ENCODE measurements around the gene DAZAP1. TPM values are rescaled to one million over a fixed set of nuclear protein-coding genes. Genes with fewer than 3 reads are reported as not detected.

The DAZAP1 gene
- total RNA-seq, 1 experiment from 2014 or later, result 229 TPM

DNA sequence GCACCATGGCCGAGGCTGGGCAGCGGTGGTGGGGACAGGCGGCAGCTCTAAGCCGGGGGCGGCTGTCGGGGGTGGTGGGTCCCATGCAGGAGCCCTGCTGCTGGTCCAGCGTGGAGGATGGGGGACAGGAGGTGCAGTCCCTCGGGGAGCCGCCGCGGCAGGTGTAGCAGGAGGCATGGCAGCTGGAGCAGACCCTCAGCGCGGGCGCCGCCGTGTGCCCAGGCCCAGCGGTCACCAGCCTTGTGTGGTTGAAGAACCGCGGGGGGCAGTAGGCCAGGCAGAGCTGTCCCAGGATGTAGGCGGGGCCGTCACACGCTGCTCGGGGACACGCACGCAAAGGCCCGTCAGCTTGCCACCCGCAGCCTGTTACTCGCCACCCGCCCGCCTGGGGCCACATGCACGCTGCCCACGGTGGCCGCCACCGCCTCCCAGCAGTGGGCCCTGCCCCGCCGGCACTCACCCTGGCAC lies 74.5 kb downstream of the DAZAP1 start:
- peaks cover 4% of the 10 kb centered on the region for H3K36me3 ChIP-seq (ENCODE audit: insufficient read depth, low read length, poor library complexity, severe bottlenecking)
- no peaks in the 10 kb centered on the region for H3K9me3 ChIP-seq (ENCODE audit: low read depth, low read length, poor library complexity, severe bottlenecking)
- peaks cover 4% of the 10 kb centered on the region for H3K4me1 ChIP-seq (ENCODE audit: insufficient read depth, low read length, poor library complexity, severe bottlenecking)
- DNase-seq (ENCODE audit: low spot score), result no peak
- ChIA-PET CTCF (no interaction called here), POLR2A (ENCODE audit: low non-redundant PET) (no interaction called here)
- H3K27ac ChIP-seq (ENCODE audit: low read depth, low read length, poor library complexity, severe bottlenecking), result no peak overlapping the region
- intact Hi-C loops (cut with micrococcal nuclease; ENCODE audit: unreplicated experiment), result no loop called here
- no peaks in the 10 kb centered on the region for H3K27me3 ChIP-seq (replicated peaks; ENCODE audit: insufficient read depth, low read depth, low read length, poor library complexity)
- no peak overlapping the region for H3K4me3 ChIP-seq (ENCODE audit: low read depth, low read length, poor library complexity, severe bottlenecking)
- no TSS peak for BruUV-seq (replicated peaks)
- TF ChIP-seq EZH2 (IDR thresholded peaks at IDR 0.05; ENCODE audit: borderline replicate concordance, low read depth, low read length, poor library complexity, severe bottlenecking) (no peak), CTCF (conservative IDR thresholded peaks at IDR 0.05; ENCODE audit: low read depth, low read length) (no peak)

- ChIA-PET POLR2A (ENCODE audit: low non-redundant PET) (no interaction called here), CTCF (no interaction called here)
- no peak for DNase-seq (ENCODE audit: low spot score)
- no peak overlapping the region for H3K4me3 ChIP-seq (ENCODE audit: low read depth, low read length, poor library complexity, severe bottlenecking)
- no peaks in the 10 kb centered on the region for H3K9me3 ChIP-seq (ENCODE audit: low read depth, low read length, poor library complexity, severe bottlenecking)
- intact Hi-C loops (cut with micrococcal nuclease; ENCODE audit: unreplicated experiment), result no loop called here
- BruUV-seq (replicated peaks), result no TSS peak
- H3K36me3 ChIP-seq (ENCODE audit: insufficient read depth, low read length, poor library complexity, severe bottlenecking), result peaks cover under 1% of the 10 kb centered on the region
- no peaks in the 10 kb centered on the region for H3K27me3 ChIP-seq (replicated peaks; ENCODE audit: insufficient read depth, low read depth, low read length, poor library complexity)
- TF ChIP-seq CTCF (conservative IDR thresholded peaks at IDR 0.05; ENCODE audit: low read depth, low read length), result no peak
- no peak for TF ChIP-seq EZH2 (IDR thresholded peaks at IDR 0.05; ENCODE audit: borderline replicate concordance, low read depth, low read length, poor library complexity, severe bottlenecking)
- no peak overlapping the region for H3K27ac ChIP-seq (ENCODE audit: low read depth, low read length, poor library complexity, severe bottlenecking)
- no peaks in the 10 kb centered on the region for H3K4me1 ChIP-seq (ENCODE audit: insufficient read depth, low read length, poor library complexity, severe bottlenecking)
These were observed 75.2 kb downstream of the DAZAP1 start for GRCh38 chr19:1482361-1483130.

GRCh38 chr19:1483131-1483978 lies 76.0 kb downstream of the DAZAP1 start:
- no peak for DNase-seq (ENCODE audit: low spot score)
- no peaks in the 10 kb centered on the region for H3K9me3 ChIP-seq (ENCODE audit: low read depth, low read length, poor library complexity, severe bottlenecking)
- ChIA-PET POLR2A (ENCODE audit: low non-redundant PET) (no interaction called here), CTCF (no interaction called here)
- no peaks in the 10 kb centered on the region for H3K4me1 ChIP-seq (ENCODE audit: insufficient read depth, low read length, poor library complexity, severe bottlenecking)
- H3K36me3 ChIP-seq (ENCODE audit: insufficient read depth, low read length, poor library complexity, severe bottlenecking), result no peaks in the 10 kb centered on the region
- H3K4me3 ChIP-seq (ENCODE audit: low read depth, low read length, poor library complexity, severe bottlenecking), result no peak overlapping the region
- intact Hi-C loops (cut with micrococcal nuclease; ENCODE audit: unreplicated experiment), result no loop called here
- no peak for TF ChIP-seq CTCF (conservative IDR thresholded peaks at IDR 0.05; ENCODE audit: low read depth, low read length)
- no peak for TF ChIP-seq EZH2 (IDR thresholded peaks at IDR 0.05; ENCODE audit: borderline replicate concordance, low read depth, low read length, poor library complexity, severe bottlenecking)
- H3K27ac ChIP-seq (ENCODE audit: low read depth, low read length, poor library complexity, severe bottlenecking), result no peak overlapping the region
- BruUV-seq (replicated peaks), result no TSS peak
- no peaks in the 10 kb centered on the region for H3K27me3 ChIP-seq (replicated peaks; ENCODE audit: insufficient read depth, low read depth, low read length, poor library complexity)
